Activated T-cell treated with anti-CD3 and anti-CD28 coated beads, Interleukin-2, amount 50 U/mL, for 4 hours (primary cell): ENCODE measurements around the gene COL18A1. TPM values are rescaled to one million over a fixed set of nuclear protein-coding genes. Genes with fewer than 3 reads are reported as not detected.

Experiments used
- ATAC-seq, 2 donors: fragments of 200-7000 bp; cut with Tn5 transposase; one replicate each; pipeline ENCODE4 v1.10.0; 2021
- DNase-seq: peaks from one replicate; pipeline ENCODE4 v3.0.0-alpha.2; 2020
- H3K27me3 Mint-ChIP-seq: one replicate; pipeline ENCODE4 v1.8.0; 2021; ENCODE audit warnings: low read depth, mixed read lengths
- H3K36me3 Mint-ChIP-seq: one replicate; pipeline ENCODE4 v1.8.0; 2022; ENCODE audit warnings: mixed read lengths; ENCODE audit not compliant: insufficient read depth
- H3K4me1 Mint-ChIP-seq: one replicate; pipeline ENCODE4 v1.8.0; 2021; ENCODE audit warnings: low read depth, mixed read lengths
- H3K4me3 Mint-ChIP-seq: one replicate; pipeline ENCODE4 v1.8.0; 2021; ENCODE audit warnings: mild to moderate bottlenecking, moderate library complexity, mixed read lengths
- H3K9me3 Mint-ChIP-seq: one replicate; pipeline ENCODE4 v1.8.0; 2021; ENCODE audit warnings: mixed read lengths
- total RNA-seq, 3 donors: library from RNA; stranded (reverse); gene quantifications; one replicate each; pipeline ENCODE4 v1.2.1, GENCODE V29; 2021

COL18A1 gene
- total RNA-seq, 3 donors from 2014 or later, result 15.0 to 19.9 (median 15.4) TPM

GRCh38 chr21:45531393-45532215 lies 126.6 kb downstream of the COL18A1 start:
- H3K36me3 Mint-ChIP-seq, result peaks cover 11% of the 10 kb centered on the region
- peaks cover 12% of the 10 kb centered on the region for H3K4me1 Mint-ChIP-seq
- H3K27me3 Mint-ChIP-seq, result no peaks in the 10 kb centered on the region
- DNase-seq, result no peak
- H3K4me3 Mint-ChIP-seq, result no peak overlapping the region
- ATAC-seq, result no peak
- no peaks in the 10 kb centered on the region for H3K9me3 Mint-ChIP-seq

DNA sequence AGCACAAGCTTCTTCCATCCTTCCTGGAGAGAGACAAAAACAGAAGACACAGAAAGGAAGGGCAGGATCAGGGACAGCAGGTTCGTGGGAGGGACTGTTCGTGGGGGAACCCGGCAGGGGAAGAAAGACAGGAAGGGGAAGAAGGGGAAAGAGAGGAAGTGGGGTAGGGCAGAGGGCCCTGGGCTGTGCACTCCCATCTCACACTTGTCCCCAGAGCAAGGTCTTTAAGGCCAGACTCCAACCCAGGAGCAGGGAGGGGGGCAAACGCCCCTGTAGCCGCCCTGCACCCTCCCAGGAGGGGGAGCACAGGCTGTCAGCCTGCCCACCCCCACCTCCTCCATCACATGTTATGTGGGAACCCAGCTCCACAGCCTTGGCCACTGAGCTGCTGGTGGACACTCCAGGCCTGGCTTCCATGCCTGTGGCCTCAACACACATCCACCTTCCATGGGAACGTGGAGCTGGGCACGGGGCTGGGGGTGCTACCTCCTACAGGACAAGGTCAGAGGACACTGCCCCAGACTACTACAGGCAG lies 127.9 kb downstream of the COL18A1 start:
- ATAC-seq (no peak), DNase-seq (no peak)
- Mint-ChIP-seq H3K27me3 (no peaks in the 10 kb centered on the region), H3K4me1 (peaks cover 12% of the 10 kb centered on the region), H3K36me3 (peaks cover 6% of the 10 kb centered on the region), H3K9me3 (no peaks in the 10 kb centered on the region), H3K4me3 (peak overlapping the region; percentile 9)

DNA sequence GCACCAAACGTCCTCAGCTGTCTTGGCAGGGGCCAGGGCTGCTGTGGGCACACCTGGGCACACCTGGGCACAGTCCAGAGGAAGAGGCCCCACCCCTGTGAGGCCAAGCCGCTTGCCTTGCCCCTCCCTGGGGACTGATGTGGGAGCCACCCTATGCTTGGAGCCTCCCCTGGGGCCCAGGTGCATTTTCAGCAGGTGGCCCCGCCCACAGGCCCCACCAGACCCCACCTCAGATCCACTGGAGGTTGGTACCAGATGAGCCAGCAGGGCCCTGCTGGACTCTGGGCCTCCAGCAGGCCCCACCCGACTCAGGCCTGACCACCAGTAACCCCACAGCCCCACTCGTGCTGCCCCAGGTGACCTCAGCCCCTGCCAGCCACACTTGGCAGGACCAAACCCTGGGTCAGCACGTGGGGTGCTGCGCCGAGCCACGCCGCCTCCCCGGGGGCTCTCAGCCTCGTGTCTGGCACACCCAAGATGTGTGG lies 128.4 kb downstream of the COL18A1 start:
- H3K4me3 Mint-ChIP-seq, result no peak overlapping the region
- H3K4me1 Mint-ChIP-seq, result peaks cover 12% of the 10 kb centered on the region
- peaks cover 4% of the 10 kb centered on the region for H3K36me3 Mint-ChIP-seq
- ATAC-seq, result no peak
- no peaks in the 10 kb centered on the region for H3K9me3 Mint-ChIP-seq
- DNase-seq, result no peak
- H3K27me3 Mint-ChIP-seq, result no peaks in the 10 kb centered on the region

- no peaks in the 10 kb centered on the region for H3K27me3 Mint-ChIP-seq
- ATAC-seq (no peak), DNase-seq (no peak)
- peaks cover 12% of the 10 kb centered on the region for H3K4me1 Mint-ChIP-seq
- H3K4me3 Mint-ChIP-seq, result no peak overlapping the region
- no peaks in the 10 kb centered on the region for H3K9me3 Mint-ChIP-seq
- peaks cover 4% of the 10 kb centered on the region for H3K36me3 Mint-ChIP-seq
Observed at GRCh38 chr21:45533846-45534635, 129.1 kb downstream of the COL18A1 start.

DNA sequence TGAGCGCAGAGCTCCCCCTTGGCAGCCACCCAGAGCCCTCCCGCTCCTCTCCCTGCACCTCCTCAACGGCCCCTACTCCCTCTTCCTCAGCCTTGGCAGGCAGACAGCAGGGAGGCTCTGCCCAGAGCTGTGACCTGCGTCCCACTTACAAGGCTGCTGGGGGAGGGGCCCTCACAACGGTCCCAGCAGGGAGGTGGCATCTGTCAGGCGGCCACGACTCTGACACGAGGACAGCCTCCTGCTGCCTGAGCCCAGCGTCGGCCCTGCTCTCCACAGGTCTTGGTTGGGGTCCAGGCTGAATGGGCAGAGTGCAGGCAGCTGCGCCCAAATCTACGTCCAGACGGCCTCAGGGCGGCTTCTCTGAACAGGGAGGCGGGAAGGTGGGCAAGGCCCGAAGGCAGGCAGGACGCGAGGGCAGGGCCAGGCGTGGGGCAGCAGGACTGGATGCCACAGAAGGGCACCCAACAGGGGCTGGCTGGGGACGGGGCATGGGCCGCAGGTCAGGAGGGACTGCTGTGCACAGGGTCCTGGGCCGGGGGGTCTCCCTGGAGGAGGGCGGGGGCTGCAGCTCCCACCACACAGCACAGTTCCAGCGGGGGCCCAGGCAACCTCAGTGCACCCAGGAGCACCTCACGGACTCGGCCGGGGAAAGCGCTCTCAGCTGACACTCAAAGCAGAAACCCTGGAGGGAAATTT lies 129.8 kb downstream of the COL18A1 start:
- peaks cover 4% of the 10 kb centered on the region for H3K36me3 Mint-ChIP-seq
- ATAC-seq, result no peak
- H3K9me3 Mint-ChIP-seq, result no peaks in the 10 kb centered on the region
- H3K27me3 Mint-ChIP-seq, result no peaks in the 10 kb centered on the region
- peaks cover 12% of the 10 kb centered on the region for H3K4me1 Mint-ChIP-seq
- no peak overlapping the region for H3K4me3 Mint-ChIP-seq
- no peak for DNase-seq

DNA sequence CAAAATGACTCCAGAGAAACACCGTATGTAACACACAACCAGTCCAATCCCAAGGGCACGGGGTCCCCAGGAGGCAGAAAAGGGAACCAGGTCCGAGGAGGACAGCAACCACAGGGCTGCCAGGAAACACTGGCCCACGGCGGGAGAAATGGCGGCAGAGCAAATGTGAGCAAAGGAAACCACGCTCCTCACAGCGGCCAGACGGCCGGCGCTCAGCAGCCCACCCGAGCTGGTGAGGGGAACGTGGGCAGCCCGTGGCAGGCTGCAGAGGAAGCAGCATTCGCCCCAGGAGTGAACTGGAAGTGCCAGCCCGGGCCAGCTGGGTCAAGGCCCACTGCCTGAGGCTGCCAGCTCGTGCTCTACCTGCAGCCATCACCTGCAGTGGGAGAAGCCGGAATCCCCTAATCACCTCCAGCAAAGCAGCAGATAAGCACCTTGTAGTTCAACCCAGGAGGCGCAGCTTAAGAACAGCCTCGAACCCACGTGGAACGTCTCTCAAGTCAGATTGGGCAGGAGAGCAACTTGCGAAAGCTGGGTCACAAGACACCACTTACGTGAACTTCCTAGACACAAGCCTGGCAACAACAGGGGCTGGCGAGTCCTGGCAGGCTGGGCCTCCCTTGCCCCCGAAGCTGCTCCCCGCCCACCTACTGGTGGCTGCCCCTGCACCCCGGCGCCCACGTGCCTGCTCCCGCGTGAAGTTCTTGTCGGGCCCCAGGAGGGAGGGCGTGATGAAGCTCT lies 130.5 kb downstream of the COL18A1 start:
- peaks cover 4% of the 10 kb centered on the region for H3K36me3 Mint-ChIP-seq
- H3K4me1 Mint-ChIP-seq, result peaks cover 16% of the 10 kb centered on the region
- H3K27me3 Mint-ChIP-seq, result no peaks in the 10 kb centered on the region
- DNase-seq, result no peak
- ATAC-seq, result no peak
- no peak overlapping the region for H3K4me3 Mint-ChIP-seq
- no peaks in the 10 kb centered on the region for H3K9me3 Mint-ChIP-seq

- ATAC-seq (no peak), DNase-seq (no peak)
- H3K4me1 Mint-ChIP-seq, result peaks cover 22% of the 10 kb centered on the region
- H3K36me3 Mint-ChIP-seq, result peaks cover 4% of the 10 kb centered on the region
- H3K27me3 Mint-ChIP-seq, result no peaks in the 10 kb centered on the region
- H3K9me3 Mint-ChIP-seq, result no peaks in the 10 kb centered on the region
- no peak overlapping the region for H3K4me3 Mint-ChIP-seq
Observed at GRCh38 chr21:45536301-45537081, 131.5 kb downstream of the COL18A1 start.

GRCh38 chr21:45537111-45537745 lies 132.3 kb downstream of the COL18A1 start:
- H3K27me3 Mint-ChIP-seq, result no peaks in the 10 kb centered on the region
- no peak for DNase-seq
- peaks cover 22% of the 10 kb centered on the region for H3K4me1 Mint-ChIP-seq
- no peaks in the 10 kb centered on the region for H3K9me3 Mint-ChIP-seq
- peaks cover 4% of the 10 kb centered on the region for H3K36me3 Mint-ChIP-seq
- no peak overlapping the region for H3K4me3 Mint-ChIP-seq
- ATAC-seq, result no peak

- H3K27me3 Mint-ChIP-seq, result no peaks in the 10 kb centered on the region
- no peak for ATAC-seq
- no peaks in the 10 kb centered on the region for H3K9me3 Mint-ChIP-seq
- peaks cover 18% of the 10 kb centered on the region for H3K4me1 Mint-ChIP-seq
- H3K36me3 Mint-ChIP-seq, result peaks cover 2% of the 10 kb centered on the region
- no peak overlapping the region for H3K4me3 Mint-ChIP-seq
- DNase-seq, result no peak
Observed at GRCh38 chr21:45537746-45538291, 132.9 kb downstream of the COL18A1 start.

GRCh38 chr21:45538381-45539045 lies 133.5 kb downstream of the COL18A1 start:
- H3K9me3 Mint-ChIP-seq, result no peaks in the 10 kb centered on the region
- peaks cover 2% of the 10 kb centered on the region for H3K36me3 Mint-ChIP-seq
- ATAC-seq (no peak), DNase-seq (no peak)
- no peak overlapping the region for H3K4me3 Mint-ChIP-seq
- H3K4me1 Mint-ChIP-seq, result peaks cover 14% of the 10 kb centered on the region
- H3K27me3 Mint-ChIP-seq, result no peaks in the 10 kb centered on the region

GRCh38 chr21:45539046-45539795 lies 134.3 kb downstream of the COL18A1 start:
- Mint-ChIP-seq H3K4me3 (no peak overlapping the region), H3K27me3 (no peaks in the 10 kb centered on the region), H3K4me1 (peaks cover 15% of the 10 kb centered on the region), H3K9me3 (no peaks in the 10 kb centered on the region), H3K36me3 (peaks cover 2% of the 10 kb centered on the region)
- no peak for DNase-seq
- ATAC-seq, result no peak
